ENCODE results near the gene ABCA12. TPM values are rescaled to one million over a fixed set of nuclear protein-coding genes. Genes with fewer than 3 reads are reported as not detected.

The ABCA12 gene
- total and polyA plus RNA-seq, 2 of the 8 experiments (the other 6 are each of a cell fraction or from before 2014, with no cell fraction given), result not detected

- Histone ChIP-seq H3K79me2 (ENCODE audit: control insufficient read depth in 1 of 2, insufficient read depth in 2 of 2, low read length in 2 of 2) (no peaks in the 10 kb centered on the region), H3K18ac (ENCODE audit: extremely low read depth, low read length) (no peak overlapping the region), H3K4me3 (ENCODE audit: extremely low read depth in 1 of 4, insufficient read depth in 2 of 4, low read depth in 3 of 4, low read length in 4 of 4) (no peak overlapping the region), H2BK5ac (ENCODE audit: low read depth, low read length) (no peak overlapping the region), H3K56ac (replicated peaks; ENCODE audit: insufficient read length, low read depth, low read length) (no peak overlapping the region), H3K9ac (replicated peaks in 1 of 4; ENCODE audit: extremely low read depth in 1 of 4, low read depth in 3 of 4, low read length in 3 of 4) (no peak overlapping the region), H3K4me1 (replicated peaks in 1 of 4; ENCODE audit: control insufficient read depth in 3 of 4, insufficient read depth in 4 of 4, low read length in 3 of 4) (no peaks in the 10 kb centered on the region), H2AK5ac (ENCODE audit: low read depth, low read length) (no peak overlapping the region), H4K20me1 (replicated peaks in 1 of 2; ENCODE audit: control insufficient read depth in 1 of 2, insufficient read depth in 2 of 2, low read length in 2 of 2) (no peaks in the 10 kb centered on the region), H2BK15ac (ENCODE audit: low read length) (no peak overlapping the region), H4K91ac (replicated peaks; ENCODE audit: insufficient read length, low read length) (no peak overlapping the region), H4K5ac (ENCODE audit: insufficient read length, low read depth, low read length) (no peak overlapping the region), H3K14ac (ENCODE audit: insufficient read length) (no peak overlapping the region), H3K9me3 (ENCODE audit: insufficient read depth in 2 of 2, low read depth in 1 of 2, low read length in 1 of 2) (no peaks in the 10 kb centered on the region), H2BK120ac (replicated peaks; ENCODE audit: low read depth, low read length) (no peak overlapping the region), H2AFZ (ENCODE audit: low read length) (no peak overlapping the region), H3K79me1 (ENCODE audit: low read depth, low read length) (no peaks in the 10 kb centered on the region), H3K23ac (ENCODE audit: insufficient read length) (no peak overlapping the region), H3K23me2 (ENCODE audit: low read depth, low read length) (no peaks in the 10 kb centered on the region), H3K4ac (replicated peaks; ENCODE audit: insufficient read length, low read depth, low read length) (no peak overlapping the region), H3K27me3 (replicated peaks in 1 of 4; ENCODE audit: control insufficient read depth in 3 of 4, extremely low read depth in 1 of 4, insufficient read depth in 3 of 4, low read length in 3 of 4) (no peaks in the 10 kb centered on the region), H2BK12ac (ENCODE audit: low read depth, low read length) (no peak overlapping the region), H4K8ac (ENCODE audit: extremely low read depth, insufficient read depth, low read length) (no peak overlapping the region), H3K27ac (ENCODE audit: low read depth, low read length) (no peak overlapping the region), H3K36me3 (ENCODE audit: control insufficient read depth in 2 of 4, insufficient read depth in 4 of 4, low read length in 3 of 4) (no peaks in the 10 kb centered on the region), H2BK20ac (ENCODE audit: low read length) (no peak overlapping the region), H3K4me2 (ENCODE audit: insufficient read depth in 1 of 2, low read depth in 2 of 2, low read length in 2 of 2) (no peak overlapping the region)
- no peak for FAIRE-seq
- 89% methylated on average over 3 of the region's 3 CpGs; no CpG with 5 or more reads in 1 of the 2 experiments for WGBS, 2 experiments (ENCODE audit: extremely low coverage in 1 of 2, insufficient coverage in 1 of 2, insufficient read length in 1 of 2, insufficient replicate concordance in 2 of 2, low coverage in 1 of 2, low lambda C conversion rate in 2 of 2, missing lambda C conversion rate in 1 of 2)
- CTCF ChIA-PET (ENCODE audit: partially characterized antibody), result no interaction called here
- DNase-seq (ENCODE audit: low read depth in 1 of 2, low spot score in 2 of 2), result no peak
- POLR2A ChIA-PET (ENCODE audit: partially characterized antibody), result no interaction called here
- TF ChIP-seq POLR2AphosphoS5 (IDR thresholded peaks at IDR 0.05; ENCODE audit: low read depth, low read length), result no peak
Observed at GRCh38 chr2:215034154-215034553, 104.3 kb downstream of the ABCA12 start.
